GM18951 (cell line): ENCODE results near the gene TAOK3.

Source experiments
- POLR2A ChIP-seq: IDR thresholded peaks from 4 replicates; pipeline ENCODE4 v1.6.1; 2011; ENCODE audit warnings: mild to moderate bottlenecking; ENCODE audit not compliant: insufficient read length, insufficient read depth; ENCODE audit errors: extremely low read depth
- in situ Hi-C: fragments of 300-500 bp; cut with MboI; formaldehyde crosslinking; loops from one replicate; pipeline ENCODE4 v1.12.0; 2022; ENCODE audit warnings: low sequenced_read_pairs, mixed read lengths, inconsistent platforms; ENCODE audit not compliant: unreplicated experiment

The TAOK3 gene

GRCh38 chr12:118109088-118109487, 263.6 kb downstream of the TAOK3 start:
- no peak for TF ChIP-seq POLR2A
- in situ Hi-C loops = no loop called here

GRCh38 chr12:118107694-118108093, 265.0 kb downstream of the TAOK3 start:
- in situ Hi-C loops = no loop called here
- no peak for TF ChIP-seq POLR2A

GRCh38 chr12:118107011-118107410, 265.7 kb downstream of the TAOK3 start:
- no peak for TF ChIP-seq POLR2A
- in situ Hi-C loops = no loop called here

- no peak for TF ChIP-seq POLR2A
- in situ Hi-C loops = no loop called here
Measured at GRCh38 chr12:118103601-118104382, 268.9 kb downstream of the TAOK3 start, which contains the start of gene VSIG10. VSIG10 (minus strand) TSS chr12:118104011; CDS start chr12:118103671, 340 bp downstream.

GRCh38 chr12:118103201-118103600, 269.5 kb downstream of the TAOK3 start:
- TF ChIP-seq POLR2A = no peak
- in situ Hi-C loops = no loop called here

- no peak for TF ChIP-seq POLR2A
- in situ Hi-C loops = no loop called here
Measured at GRCh38 chr12:118102609-118103008, 270.1 kb downstream of the TAOK3 start.

GRCh38 chr12:118102070-118102469, 270.6 kb downstream of the TAOK3 start:
- in situ Hi-C loops = no loop called here
- TF ChIP-seq POLR2A = no peak

- in situ Hi-C loops = no loop called here
- no peak for TF ChIP-seq POLR2A
Measured at GRCh38 chr12:118101051-118101450, 271.7 kb downstream of the TAOK3 start.
